IMR-90 (cell line): Measurements from ENCODE around the gene SLX4IP. TPM values are rescaled to one million over a fixed set of nuclear protein-coding genes. Genes with fewer than 3 reads are reported as not detected.

Experiments used
- ATAC-seq: fragments of 200-7000 bp; cut with Tn5 transposase; 2 replicates; pipeline ENCODE4 v1.9.1; 2020; ENCODE audit warnings: low read depth, mild to moderate bottlenecking, moderate library complexity
- BruUV-seq: library from RNA; stranded (reverse); fragments of 400-500 nt; replicated peaks from 2 replicates; lab custom pipeline; 2021; lab: Mats Ljungman, UMichigan
- CTCF ChIA-PET: fragments of 300-600 bp; formaldehyde crosslinking; extraction: SDS; loops from one replicate; lab custom pipeline; 2021; ENCODE audit warnings: antibody characterized with exemption; lab: Yijun Ruan, JAX
- POLR2A ChIA-PET: fragments of 300-600 bp; sonication (Branson Sonifier 250); formaldehyde crosslinking; loops from one replicate; lab custom pipeline; 2022; ENCODE audit warnings: antibody characterized with exemption; ENCODE audit not compliant: unreplicated experiment; lab: Charles Lee
- DNase-seq: peaks from one replicate; pipeline ENCODE4 v3.0.0; 2013
- H2AFZ ChIP-seq: replicated peaks from 2 replicates; pipeline ENCODE3; 2013; ENCODE audit warnings: low read length, mild to moderate bottlenecking; ENCODE audit not compliant: poor library complexity
- H2AK5ac ChIP-seq: 2 replicates; pipeline ENCODE4 v1.6.1; 2013; ENCODE audit warnings: low read depth, low read length, inconsistent platforms
- H2AK9ac ChIP-seq: replicated peaks from 2 replicates; pipeline ENCODE3; 2013; ENCODE audit warnings: mild to moderate bottlenecking, low read depth, low read length, moderate library complexity; ENCODE audit not compliant: poor library complexity
- H2BK120ac ChIP-seq: 2 replicates; pipeline ENCODE4 v1.6.1; 2013; ENCODE audit warnings: low read depth, low read length, inconsistent platforms
- H2BK15ac ChIP-seq: 3 replicates; pipeline ENCODE4 v1.6.1; 2013; ENCODE audit warnings: low read depth, low read length, inconsistent platforms
- H2BK20ac ChIP-seq: 2 replicates; pipeline ENCODE4 v1.6.1; 2013; ENCODE audit warnings: low read depth, mild to moderate bottlenecking, inconsistent platforms, low read length, moderate library complexity
- H2BK5ac ChIP-seq: 2 replicates; pipeline ENCODE4 v1.6.1; 2013; ENCODE audit warnings: mild to moderate bottlenecking, low read depth, low read length, inconsistent platforms; ENCODE audit not compliant: poor library complexity, severe bottlenecking
- H3K14ac ChIP-seq: replicated peaks from 2 replicates; pipeline ENCODE4 v1.6.1; 2013; ENCODE audit warnings: low read depth, low read length, inconsistent platforms
- H3K18ac ChIP-seq: 2 replicates; pipeline ENCODE4 v1.6.1; 2013; ENCODE audit warnings: low read depth, low read length, control low read depth
- H3K23ac ChIP-seq: 2 replicates; pipeline ENCODE4 v1.6.1; 2013; ENCODE audit warnings: low read depth, low read length, inconsistent platforms
- H3K27ac ChIP-seq: 2 replicates; pipeline ENCODE4 v1.5.1; 2013; ENCODE audit warnings: mild to moderate bottlenecking, control low read depth, low read length; ENCODE audit not compliant: insufficient read depth
- H3K27me3 ChIP-seq: 2 replicates; pipeline ENCODE4 v1.6.1; 2013; ENCODE audit warnings: low read length; ENCODE audit not compliant: control insufficient read depth, insufficient read depth
- H3K36me3 ChIP-seq: 2 replicates; pipeline ENCODE4 v1.6.1; 2013; ENCODE audit warnings: low read length, mixed read lengths; ENCODE audit not compliant: control insufficient read depth, insufficient read depth
- H3K4ac ChIP-seq: 2 replicates; pipeline ENCODE4 v1.6.1; 2013; ENCODE audit warnings: low read depth, low read length, inconsistent platforms
- H3K4me1 ChIP-seq: 2 replicates; pipeline ENCODE4 v1.6.1; 2013; ENCODE audit warnings: low read length, mixed read lengths; ENCODE audit not compliant: control insufficient read depth, insufficient read depth
- H3K4me2 ChIP-seq: 2 replicates; pipeline ENCODE4 v1.6.1; 2013; ENCODE audit warnings: low read depth, mild to moderate bottlenecking, control low read depth, low read length, moderate library complexity
- H3K4me3 ChIP-seq: 2 replicates; pipeline ENCODE4 v1.5.1; 2013; ENCODE audit warnings: low read depth, mild to moderate bottlenecking, control low read depth, low read length, moderate library complexity; ENCODE audit not compliant: insufficient read depth
- H3K56ac ChIP-seq: 2 replicates; pipeline ENCODE4 v1.6.1; 2013; ENCODE audit warnings: low read length, inconsistent platforms; ENCODE audit not compliant: insufficient read depth; ENCODE audit errors: extremely low read depth
- H3K79me1 ChIP-seq, 2 experiments: 2 replicates each; pipeline ENCODE4 v1.6.1; 2013; ENCODE audit warnings: low read length in 2 of 2, inconsistent platforms in 1 of 2, low read depth in 1 of 2
- H3K9ac ChIP-seq: 2 replicates; pipeline ENCODE4 v1.6.1; 2013; ENCODE audit warnings: low read depth, low read length, control low read depth
- H3K9me1 ChIP-seq: 2 replicates; pipeline ENCODE4 v1.6.1; 2013; ENCODE audit warnings: low read length, inconsistent platforms; ENCODE audit not compliant: insufficient read depth
- H3K9me3 ChIP-seq: 2 replicates; pipeline ENCODE4 v1.6.1; 2013; ENCODE audit warnings: low read length; ENCODE audit not compliant: control insufficient read depth, insufficient read depth
- H4K20me1 ChIP-seq: 2 replicates; pipeline ENCODE4 v1.6.1; 2013; ENCODE audit warnings: low read length, inconsistent platforms; ENCODE audit not compliant: insufficient read depth
- H4K5ac ChIP-seq: 2 replicates; pipeline ENCODE4 v1.6.1; 2013; ENCODE audit warnings: mild to moderate bottlenecking, low read depth, low read length, control low read depth
- H4K8ac ChIP-seq, 2 experiments: 2 replicates each; pipeline ENCODE4 v1.6.1; 2013; ENCODE audit warnings: low read depth in 2 of 2, low read length in 2 of 2, control low read depth in 1 of 2, inconsistent platforms in 1 of 2
- H4K91ac ChIP-seq: 2 replicates; pipeline ENCODE4 v1.6.1; 2013; ENCODE audit warnings: low read depth, low read length, inconsistent platforms; ENCODE audit not compliant: insufficient read depth
- CEBPB ChIP-seq: IDR thresholded peaks from 2 replicates; pipeline ENCODE4 v1.6.1; 2012; ENCODE audit warnings: low read depth, low read length, improper control_type of control experiment
- FOS ChIP-seq: fragments of 150-350 bp; IDR thresholded peaks from 2 replicates; pipeline ENCODE4 v1.6.1; 2016; ENCODE audit warnings: low read depth, low read length
- MAFK ChIP-seq: IDR thresholded peaks from 2 replicates; pipeline ENCODE4 v1.6.1; 2012; ENCODE audit warnings: low read depth, low read length, improper control_type of control experiment
- MAZ ChIP-seq: IDR thresholded peaks from 2 replicates; pipeline ENCODE4 v1.6.1; 2012; ENCODE audit warnings: low read depth, mild to moderate bottlenecking, low read length, improper control_type of control experiment, moderate library complexity, borderline replicate concordance
- MXI1 ChIP-seq: IDR thresholded peaks from 2 replicates; pipeline ENCODE4 v1.6.1; 2012; ENCODE audit warnings: low read depth, mild to moderate bottlenecking, low read length, moderate library complexity, borderline replicate concordance
- RAD21 ChIP-seq: IDR thresholded peaks from 2 replicates; pipeline ENCODE4 v1.6.1; 2012; ENCODE audit warnings: low read length, improper control_type of control experiment
- WGBS, 2 experiments: methylation state at CpG; one replicate each; pipeline versions ENCODE4 v1.1.5 to v1.1.7; 2013; ENCODE audit warnings: missing lambda C conversion rate in 2 of 2; ENCODE audit not compliant: insufficient read length in 1 of 2; ENCODE audit errors: extremely low coverage in 2 of 2; 5-methylcytosine and 5-hydroxymethylcytosine counted together
- dilution Hi-C: fragments of 300-500 bp; cut with HindIII; formaldehyde crosslinking; loops from one replicate; pipeline ENCODE4 v1.14.3; 2018; ENCODE audit warnings: low sequenced_read_pairs; ENCODE audit not compliant: unreplicated experiment
- in situ Hi-C: fragments of 300-500 bp; cut with MboI; formaldehyde crosslinking; loops from 3 replicates; pipeline ENCODE4 v1.14.3; 2019; ENCODE audit warnings: low sequenced_read_pairs, inconsistent platforms, mixed read lengths
- intact Hi-C: fragments of 100-400 bp; cut with micrococcal nuclease; formaldehyde crosslinking; loops from 2 replicates; pipeline ENCODE4 v1.10.0; 2022
- polyA plus RNA-seq, 3 experiments: library from polyadenylated mRNA; depleted of rRNA; stranded (reverse); fragments of >200 nt; gene quantifications; 2 replicates each; pipeline ENCODE4 v1.2.3, GENCODE V29; 2012; ENCODE audit warnings: low replicate concordance in 1 of 3
- total RNA-seq: library from RNA; depleted of rRNA; stranded (reverse); fragments of >200 nt; gene quantifications from 2 replicates; pipeline ENCODE4 v1.2.3, GENCODE V29; 2012

The SLX4IP gene
- total and polyA plus RNA-seq, 2 of the 4 experiments (the other 2 are of a cell fraction): 1.3 to 5.9 TPM

DNA sequence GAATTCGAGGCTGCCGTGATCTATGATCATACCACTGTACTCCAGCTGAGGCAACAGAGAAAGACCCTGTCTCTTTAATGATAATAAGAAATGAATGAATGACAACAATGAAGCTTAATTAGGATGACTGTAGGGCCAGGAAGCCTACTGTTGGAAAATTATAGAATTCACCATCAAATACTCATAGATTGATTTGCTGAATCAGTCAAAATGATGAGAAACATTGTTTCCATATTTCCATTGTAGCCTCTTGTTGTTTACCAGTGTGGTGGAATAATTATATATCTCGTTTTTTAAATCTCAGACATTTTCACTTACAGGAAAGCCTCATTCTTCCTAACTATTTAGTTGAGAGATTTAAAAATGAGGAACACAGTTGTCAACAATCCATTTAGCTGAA, 142.5 kb downstream of the SLX4IP start:
- Histone ChIP-seq H3K27ac (no peak overlapping the region), H3K14ac (no peak overlapping the region), H3K4ac (peak overlapping the region; percentile 33; the same call in 1 of the 2 replicates), H2BK5ac (no peak overlapping the region), H3K36me3 (no peaks in the 10 kb centered on the region), H3K9ac (no peak overlapping the region), H3K23ac (no peak overlapping the region), H2AK5ac (peak overlapping the region; percentile 60), H4K8ac (0 out of 4 replicates have a peak overlapping the region, but pooled peaks of 1 of the 2 experiments have one; percentile 13), H2AFZ (no peak overlapping the region), H3K27me3 (no peaks in the 10 kb centered on the region), H2BK20ac (no peak overlapping the region), H3K9me3 (no peaks in the 10 kb centered on the region), H2BK15ac (no peak overlapping the region; the same call in 2 of the 3 replicates), H3K4me2 (no peak overlapping the region), H3K79me1 (peaks cover 0 to 4% of the 10 kb centered on the region in 2 experiments; a peak in 1 of 4 replicates), H3K4me1 (peaks cover 5% of the 10 kb centered on the region), H2BK120ac (no peak overlapping the region), H3K4me3 (no peak overlapping the region), H4K91ac (no peak overlapping the region), H3K18ac (no peak overlapping the region), H4K20me1 (no peaks in the 10 kb centered on the region), H2AK9ac (no peak overlapping the region), H3K56ac (no peak overlapping the region), H4K5ac (no peak overlapping the region), H3K9me1 (peaks cover 5% of the 10 kb centered on the region)
- 100% methylated on average over 1 of the region's 3 CpGs; no CpG with 5 or more reads in 1 of the 2 experiments for WGBS, 2 experiments
- DNase-seq: no peak
- TF ChIP-seq CEBPB (no peak), MAZ (no peak), MAFK (no peak), FOS (no peak), RAD21 (no peak), MXI1 (no peak)
- intact Hi-C loops (no loop called here), dilution Hi-C loops (no loop called here), in situ Hi-C loops (no loop called here)
- ChIA-PET POLR2A (no interaction called here), CTCF (interaction anchor here (0.5 to 1.0 kb wide), 2 partner anchors 664 to 1139 kb away, joined by 3 to 4 read pairs; no protein-coding TSS in a partner anchor)
- no TSS peak for BruUV-seq
- no peak for ATAC-seq
